Fibroblast of the aortic adventitia (primary cell): ENCODE data around the gene EDEM3. TPM values are rescaled to one million over a fixed set of nuclear protein-coding genes. Genes with fewer than 3 reads are reported as not detected.

Experiments used
- DNase-seq: peaks from one replicate; pipeline ENCODE4 v3.0.0-alpha.2; 2010; ENCODE audit warnings: low read depth
- H3K4me3 ChIP-seq: 2 replicates; pipeline ENCODE4 v1.5.1; 2011; ENCODE audit warnings: low read depth, mild to moderate bottlenecking, control low read depth, low read length, moderate library complexity
- CTCF ChIP-seq: IDR thresholded peaks from 2 replicates; pipeline ENCODE4 v1.5.1; 2011; ENCODE audit warnings: mild to moderate bottlenecking, low read length, control low read depth, inconsistent platforms; ENCODE audit not compliant: insufficient read depth
- total RNA-seq: library from RNA; depleted of rRNA; stranded (reverse); fragments of >200 nt; gene quantifications from 2 replicates; pipeline ENCODE4 v1.2.3, GENCODE V29; 2012; ENCODE audit warnings: low replicate concordance

The EDEM3 gene
- total RNA-seq, 1 donor: 47.0 TPM

- DNase-seq: no peak
- TF ChIP-seq CTCF: no peak
- H3K4me3 ChIP-seq: no peak overlapping the region
These were observed 104.3 kb downstream of the EDEM3 start for GRCh38 chr1:184650177-184650866.

GRCh38 chr1:184649451-184649888 lies 105.2 kb downstream of the EDEM3 start:
- peak; percentile 61 for DNase-seq
- TF ChIP-seq CTCF: no peak
- H3K4me3 ChIP-seq: no peak overlapping the region

GRCh38 chr1:184648856-184649201 lies 105.8 kb downstream of the EDEM3 start:
- TF ChIP-seq CTCF: no peak
- no peak for DNase-seq
- no peak overlapping the region for H3K4me3 ChIP-seq

- H3K4me3 ChIP-seq: no peak overlapping the region
- no peak for TF ChIP-seq CTCF
- peak; percentile 19 for DNase-seq
These were observed 106.3 kb downstream of the EDEM3 start for GRCh38 chr1:184648160-184648855.

GRCh38 chr1:184647471-184647870 lies 107.2 kb downstream of the EDEM3 start:
- no peak for TF ChIP-seq CTCF
- no peak overlapping the region for H3K4me3 ChIP-seq
- peak; percentile 38 for DNase-seq

GRCh38 chr1:184646824-184647223 lies 107.8 kb downstream of the EDEM3 start:
- no peak for TF ChIP-seq CTCF
- peak; percentile 53 for DNase-seq
- H3K4me3 ChIP-seq: no peak overlapping the region
